H1 (cell line): ENCODE measurements around the gene SMAD7. TPM values are rescaled to one million over a fixed set of nuclear protein-coding genes. Genes with fewer than 3 reads are reported as not detected.

Experiments
- CTCF ChIA-PET: fragments of 300-600 bp; sonication (Branson Sonifier 250); formaldehyde crosslinking; loops from one replicate; lab custom pipeline; 2021; ENCODE audit not compliant: partially characterized antibody; lab: Charles Lee
- POLR2A ChIA-PET: fragments of 300-600 bp; sonication (Branson Sonifier 250); formaldehyde crosslinking; loops from one replicate; lab custom pipeline; 2021; ENCODE audit warnings: inconsistent platforms; ENCODE audit not compliant: partially characterized antibody; lab: Charles Lee
- DNase-seq, 2 experiments: peaks; one replicate each; pipeline versions ENCODE4 v3.0.0 to v3.0.0-alpha.2; 2010 to 2022; ENCODE audit warnings: low spot score in 2 of 2, low read depth in 1 of 2, mixed read lengths in 1 of 2
- FAIRE-seq: peaks from 2 replicates; lab custom pipeline; 2011; peaks lifted over from hg19 to GRCh38; lab: Jason Lieb, UNC
- H2AFZ ChIP-seq: 2 replicates; pipeline ENCODE4 v1.8.1; 2012; ENCODE audit warnings: low read length, inconsistent platforms
- H2AK5ac ChIP-seq: 2 replicates; pipeline ENCODE4 v1.6.1; 2013; ENCODE audit warnings: low read depth, low read length
- H2BK120ac ChIP-seq: replicated peaks from 2 replicates; pipeline ENCODE3; 2013; ENCODE audit warnings: low read depth, low read length, inconsistent platforms
- H2BK12ac ChIP-seq: 2 replicates; pipeline ENCODE4 v1.6.1; 2013; ENCODE audit warnings: low read depth, low read length
- H2BK15ac ChIP-seq: 2 replicates; pipeline ENCODE4 v1.6.1; 2013; ENCODE audit warnings: low read length
- H2BK20ac ChIP-seq: 2 replicates; pipeline ENCODE4 v1.6.1; 2013; ENCODE audit warnings: low read length
- H2BK5ac ChIP-seq: 2 replicates; pipeline ENCODE4 v1.6.1; 2013; ENCODE audit warnings: low read depth, low read length
- H3K14ac ChIP-seq: 2 replicates; pipeline ENCODE4 v1.6.1; 2013; ENCODE audit warnings: inconsistent platforms; ENCODE audit not compliant: insufficient read length
- H3K18ac ChIP-seq: 2 replicates; pipeline ENCODE4 v1.6.1; 2013; ENCODE audit warnings: low read length; ENCODE audit errors: extremely low read depth
- H3K23ac ChIP-seq: 2 replicates; pipeline ENCODE4 v1.6.1; 2013; ENCODE audit warnings: inconsistent platforms; ENCODE audit not compliant: insufficient read length
- H3K23me2 ChIP-seq: 2 replicates; pipeline ENCODE4 v1.6.1; 2013; ENCODE audit warnings: low read depth, low read length
- H3K27ac ChIP-seq: 2 replicates; pipeline ENCODE4 v1.6.1; 2011; ENCODE audit warnings: low read depth, low read length, inconsistent platforms
- H3K27me3 ChIP-seq, 4 experiments: replicated peaks in 1 of 4; 1 replicate in 1 of 4; 2 replicates in 3 of 4; pipeline versions ENCODE4 v1.6.1 to v1.8.1; 2011 to 2013; ENCODE audit warnings: low read length in 3 of 4, mild to moderate bottlenecking in 3 of 4, inconsistent platforms in 2 of 4, mixed read lengths in 2 of 4, moderate library complexity in 1 of 4; ENCODE audit not compliant: control insufficient read depth in 3 of 4, insufficient read depth in 3 of 4; ENCODE audit errors: extremely low read depth in 1 of 4
- H3K36me3 ChIP-seq, 4 experiments: 2 replicates each; pipeline versions ENCODE4 v1.6.1 to v1.8.1; 2011 to 2013; ENCODE audit warnings: mild to moderate bottlenecking in 4 of 4, low read length in 3 of 4, moderate library complexity in 2 of 4, control low read depth in 1 of 4, inconsistent platforms in 1 of 4; ENCODE audit not compliant: insufficient read depth in 4 of 4, control insufficient read depth in 2 of 4
- H3K4ac ChIP-seq: replicated peaks from 2 replicates; pipeline ENCODE3; 2013; ENCODE audit warnings: low read length, low read depth, mixed read lengths, inconsistent platforms; ENCODE audit not compliant: insufficient read length
- H3K4me1 ChIP-seq, 4 experiments: replicated peaks in 1 of 4; 1 replicate in 1 of 4; 2 replicates in 3 of 4; pipeline versions ENCODE4 v1.6.1 to v1.8.1; 2011 to 2013; ENCODE audit warnings: low read length in 3 of 4, inconsistent platforms in 2 of 4, mixed read lengths in 1 of 4; ENCODE audit not compliant: insufficient read depth in 4 of 4, control insufficient read depth in 3 of 4
- H3K4me2 ChIP-seq, 2 experiments: 2 replicates each; pipeline versions ENCODE4 v1.6.1 to v1.8.1; 2011 to 2013; ENCODE audit warnings: low read depth in 2 of 2, low read length in 2 of 2, control low read depth in 1 of 2, inconsistent platforms in 1 of 2, mild to moderate bottlenecking in 1 of 2; ENCODE audit not compliant: insufficient read depth in 1 of 2
- H3K4me3 ChIP-seq, 4 experiments: fragments of 200-600, 300-600 bp in 1 of 4; sonication (generic), shearing (Covaris generic), sonication (Bioruptor Twin) in 1 of 4; 2 replicates each; pipeline versions ENCODE4 v1.5.1 to v1.8.1; 2011 to 2016; ENCODE audit warnings: low read length in 4 of 4, low read depth in 3 of 4, control low read depth in 2 of 4, inconsistent platforms in 2 of 4, mild to moderate bottlenecking in 2 of 4, mixed read lengths in 1 of 4, moderate library complexity in 1 of 4; ENCODE audit not compliant: insufficient read depth in 2 of 4; ENCODE audit errors: extremely low read depth in 1 of 4
- H3K56ac ChIP-seq: replicated peaks from 2 replicates; pipeline ENCODE3; 2013; ENCODE audit warnings: low read depth, mild to moderate bottlenecking, mixed read lengths, low read length, inconsistent platforms; ENCODE audit not compliant: insufficient read length
- H3K79me1 ChIP-seq: 2 replicates; pipeline ENCODE4 v1.6.1; 2013; ENCODE audit warnings: low read depth, low read length, control low read depth
- H3K79me2 ChIP-seq, 2 experiments: 2 replicates each; pipeline versions ENCODE4 v1.6.1 to v1.8.1; 2012 to 2013; ENCODE audit warnings: low read length in 2 of 2, mild to moderate bottlenecking in 2 of 2, inconsistent platforms in 1 of 2; ENCODE audit not compliant: insufficient read depth in 2 of 2, control insufficient read depth in 1 of 2
- H3K9ac ChIP-seq, 4 experiments: replicated peaks in 1 of 4; 1 replicate in 1 of 4; 2 replicates in 3 of 4; pipeline versions ENCODE4 v1.6.1 to v1.8.1; 2011 to 2013; ENCODE audit warnings: low read depth in 3 of 4, low read length in 3 of 4, control low read depth in 2 of 4, mild to moderate bottlenecking in 2 of 4, moderate library complexity in 2 of 4, inconsistent platforms in 1 of 4; ENCODE audit errors: extremely low read depth in 1 of 4
- H3K9me3 ChIP-seq, 2 experiments: 2 replicates each; pipeline versions ENCODE4 v1.6.1 to v1.8.1; 2012 to 2013; ENCODE audit warnings: mild to moderate bottlenecking in 2 of 2, moderate library complexity in 2 of 2, control low read depth in 1 of 2, inconsistent platforms in 1 of 2, low read depth in 1 of 2, low read length in 1 of 2, mixed read lengths in 1 of 2; ENCODE audit not compliant: insufficient read depth in 2 of 2
- H4K20me1 ChIP-seq, 2 experiments: replicated peaks in 1 of 2; 2 replicates each; pipeline versions ENCODE3 to v1.8.1; 2011 to 2013; ENCODE audit warnings: inconsistent platforms in 2 of 2, low read length in 2 of 2, mild to moderate bottlenecking in 1 of 2; ENCODE audit not compliant: insufficient read depth in 2 of 2, control insufficient read depth in 1 of 2
- H4K5ac ChIP-seq: 2 replicates; pipeline ENCODE4 v1.6.1; 2013; ENCODE audit warnings: low read length, low read depth, mixed read lengths, inconsistent platforms; ENCODE audit not compliant: insufficient read length
- H4K8ac ChIP-seq: 2 replicates; pipeline ENCODE4 v1.8.0; 2013; ENCODE audit warnings: mild to moderate bottlenecking, moderate library complexity, low read length, inconsistent platforms; ENCODE audit not compliant: insufficient read depth; ENCODE audit errors: extremely low read depth
- H4K91ac ChIP-seq: replicated peaks from 2 replicates; pipeline ENCODE3; 2013; ENCODE audit warnings: low read length, mixed read lengths, inconsistent platforms; ENCODE audit not compliant: insufficient read length
- NANOG ChIP-seq: IDR thresholded peaks from 2 replicates; pipeline ENCODE4 v1.6.1; 2011; ENCODE audit warnings: low read length, low read depth, mild to moderate bottlenecking, inconsistent platforms; ENCODE audit not compliant: insufficient read depth, poor library complexity, severe bottlenecking
- RBBP5 ChIP-seq: IDR thresholded peaks from 2 replicates; pipeline ENCODE4 v1.7.1; 2012; ENCODE audit warnings: low read depth, mild to moderate bottlenecking, inconsistent platforms, low read length, moderate library complexity, borderline replicate concordance
- WGBS, 2 experiments: shearing (Covaris generic) in 1 of 2; methylation state at CpG; one replicate each; pipeline versions ENCODE4 v1.1.6 to v1.1.7; 2013 to 2015; ENCODE audit warnings: low lambda C conversion rate in 2 of 2, mixed read lengths in 2 of 2, inconsistent platforms in 1 of 2, low coverage in 1 of 2, missing lambda C conversion rate in 1 of 2; ENCODE audit not compliant: insufficient replicate concordance in 2 of 2, insufficient coverage in 1 of 2, insufficient read length in 1 of 2; ENCODE audit errors: extremely low coverage in 1 of 2, missing lambda C conversion rate in 1 of 2; 5-methylcytosine and 5-hydroxymethylcytosine counted together
- polyA plus RNA-seq, 7 experiments: library from polyadenylated mRNA; depleted of rRNA in 3 of 7; stranded (reverse) in 5 of 7; unstranded in 2 of 7; fragments of >200 nt in 5 of 7; fragments of 200-250 nt in 2 of 7; gene quantifications; 1 replicate in 5 of 7; 2 replicates in 1 of 7; 4 replicates in 1 of 7; pipeline versions ENCODE4 v1.2.1 to v1.2.3, GENCODE V29; 2011 to 2013; ENCODE audit warnings: missing spikeins in 2 of 7, mixed read lengths in 2 of 7
- total RNA-seq: library from RNA; stranded (reverse); fragmentation: NEBNext Ultra II Directional; extraction: Animal tissue kit (Norgen Biotek cat#: 25700); gene quantifications from 2 replicates; pipeline ENCODE4 v1.2.1, GENCODE V29; 2021

Gene SMAD7
- total and polyA plus RNA-seq, 2 of the 8 experiments (the other 6 are each of a cell fraction or from before 2014, with no cell fraction given) = 6.5 to 15.5 TPM

GRCh38 chr18:48931680-48932461 is 18.9 kb downstream of the SMAD7 start:
- Histone ChIP-seq H4K8ac (no peak overlapping the region), H3K56ac (no peak overlapping the region), H3K9ac (no peak overlapping the region), H3K27ac (no peak overlapping the region), H3K4ac (no peak overlapping the region), H2AFZ (no peak overlapping the region), H4K5ac (no peak overlapping the region), H3K23ac (no peak overlapping the region), H3K79me2 (peaks cover 4 to 96% of the 10 kb centered on the region in 2 experiments; a peak in 3 of 4 replicates), H3K4me2 (peak overlapping the region in 1 of 2 experiments; percentile 0; a peak in 1 of 4 replicates), H3K9me3 (no peaks in the 10 kb centered on the region), H3K79me1 (peaks cover 13% of the 10 kb centered on the region), H2BK120ac (no peak overlapping the region), H3K4me3 (no peak overlapping the region), H4K20me1 (peaks cover 0 to 3% of the 10 kb centered on the region in 2 experiments), H2BK15ac (no peak overlapping the region), H3K14ac (no peak overlapping the region), H4K91ac (no peak overlapping the region), H3K36me3 (no peaks in the 10 kb centered on the region), H2BK20ac (no peak overlapping the region; the same call in 1 of the 2 replicates), H3K4me1 (peaks cover 22 to 63% (median 40%) of the 10 kb centered on the region in 4 experiments), H3K27me3 (no peaks in the 10 kb centered on the region), H3K18ac (peak overlapping the region; percentile 32), H2BK5ac (no peak overlapping the region), H2BK12ac (0 out of 2 replicates have a peak overlapping the region, but pooled peaks have one; percentile 12), H3K23me2 (no peaks in the 10 kb centered on the region), H2AK5ac (no peak overlapping the region)
- FAIRE-seq = no peak
- ChIA-PET CTCF (interaction anchor here (1.0 to 2.2 kb wide), 3 partner anchors 10 to 306 kb away, joined by 4 to 7 read pairs (median 4); no protein-coding TSS in a partner anchor), POLR2A (interaction anchor here (0.9 to 3.2 kb wide), 7 partner anchors 8 to 40 kb away, joined by 3 to 18 read pairs (median 4); no protein-coding TSS in a partner anchor)
- no peak for TF ChIP-seq RBBP5
- TF ChIP-seq NANOG = peak; percentile 23
- DNase-seq = no peak
- 85% methylated on average over 10 of the region's 11 CpGs; no CpG with 5 or more reads in 1 of the 2 experiments for WGBS, 2 experiments
